OCI-LY1 (cell line): ENCODE data around the gene FUT8.

Experiments used
- H2AFZ ChIP-seq: fragments of 200-600 bp; sonication (generic), shearing (Covaris generic); 2 replicates; pipeline ENCODE4 v1.6.0; 2014; ENCODE audit warnings: antibody characterized with exemption, mild to moderate bottlenecking, low read length
- H3F3A ChIP-seq: fragments of 200-600 bp; sonication (generic), shearing (Covaris generic); 2 replicates; pipeline ENCODE4 v1.6.0; 2014; ENCODE audit warnings: mild to moderate bottlenecking, antibody characterized with exemption, low read length, moderate library complexity; ENCODE audit not compliant: insufficient read depth
- H3K27ac ChIP-seq: fragments of 200-600 bp; sonication (generic); 2 replicates; pipeline ENCODE4 v1.5.1; 2014; ENCODE audit warnings: low read length, mixed run types, mild to moderate bottlenecking, low read depth; ENCODE audit not compliant: poor library complexity, severe bottlenecking
- H3K27me3 ChIP-seq: fragments of 200-600 bp; sonication (generic); 2 replicates; pipeline ENCODE4 v1.6.0; 2014; ENCODE audit warnings: antibody characterized with exemption, mild to moderate bottlenecking, low read length, moderate library complexity; ENCODE audit not compliant: insufficient read depth
- H3K36me3 ChIP-seq: fragments of 200-600 bp; sonication (generic); 2 replicates; pipeline ENCODE4 v1.6.1; 2014; ENCODE audit warnings: mild to moderate bottlenecking, antibody characterized with exemption, low read length, moderate library complexity, mixed read lengths; ENCODE audit not compliant: insufficient read depth
- H3K4me1 ChIP-seq: fragments of 200-600 bp; sonication (generic); 2 replicates; pipeline ENCODE4 v1.5.1; 2014; ENCODE audit warnings: mild to moderate bottlenecking, low read length, moderate library complexity; ENCODE audit not compliant: insufficient read depth, severe bottlenecking
- H3K4me2 ChIP-seq: fragments of 200-600 bp; sonication (generic), shearing (Covaris generic); 2 replicates; pipeline ENCODE4 v1.6.1; 2014; ENCODE audit warnings: low read length
- H3K4me3 ChIP-seq: fragments of 200-600 bp; sonication (generic); 2 replicates; pipeline ENCODE4 v1.5.1; 2014; ENCODE audit warnings: low read length, low read depth, mild to moderate bottlenecking, mixed read lengths; ENCODE audit not compliant: poor library complexity, severe bottlenecking
- H3K79me2 ChIP-seq: fragments of 200-600 bp; shearing (Covaris generic); 2 replicates; pipeline ENCODE4 v1.6.1; 2016; ENCODE audit warnings: mixed run types, low read length, mixed read lengths; ENCODE audit not compliant: insufficient read depth
- H3K9ac ChIP-seq: fragments of 200-600 bp; sonication (generic), shearing (Covaris generic); 2 replicates; pipeline ENCODE4 v1.6.1; 2014; ENCODE audit warnings: mild to moderate bottlenecking, low read length, mixed read lengths
- H3K9me2 ChIP-seq: fragments of 200-600 bp; sonication (generic), shearing (Covaris generic); 2 replicates; pipeline ENCODE4 v1.6.1; 2014; ENCODE audit warnings: low read depth, mild to moderate bottlenecking, low read length, mixed read lengths
- H3K9me3 ChIP-seq: fragments of 200-600 bp; shearing (Covaris generic); 2 replicates; pipeline ENCODE4 v1.6.1; 2014; ENCODE audit warnings: low read length, mixed read lengths
- H4K20me1 ChIP-seq: fragments of 200-600 bp; sonication (generic), shearing (Covaris generic); 2 replicates; pipeline ENCODE4 v1.6.0; 2016; ENCODE audit warnings: mild to moderate bottlenecking, low read length; ENCODE audit not compliant: insufficient read depth
- EZH2 ChIP-seq: fragments of 200-600 bp; sonication (generic), shearing (Covaris generic); IDR thresholded peaks from 2 replicates; pipeline ENCODE4 v1.8.0; 2017; ENCODE audit warnings: borderline replicate concordance, mixed run types, mild to moderate bottlenecking, antibody characterized with exemption, low read length, moderate library complexity, mixed read lengths
- TF ChIP-seq, protein P1 (sequence below): fragments of 200-600 bp; sonication (generic), shearing (Covaris generic); IDR thresholded peaks from 2 replicates; pipeline ENCODE4 v1.5.1; 2017; ENCODE audit warnings: mild to moderate bottlenecking, antibody characterized with exemption, low read length, moderate library complexity, mixed read lengths

The FUT8 gene

DNA sequence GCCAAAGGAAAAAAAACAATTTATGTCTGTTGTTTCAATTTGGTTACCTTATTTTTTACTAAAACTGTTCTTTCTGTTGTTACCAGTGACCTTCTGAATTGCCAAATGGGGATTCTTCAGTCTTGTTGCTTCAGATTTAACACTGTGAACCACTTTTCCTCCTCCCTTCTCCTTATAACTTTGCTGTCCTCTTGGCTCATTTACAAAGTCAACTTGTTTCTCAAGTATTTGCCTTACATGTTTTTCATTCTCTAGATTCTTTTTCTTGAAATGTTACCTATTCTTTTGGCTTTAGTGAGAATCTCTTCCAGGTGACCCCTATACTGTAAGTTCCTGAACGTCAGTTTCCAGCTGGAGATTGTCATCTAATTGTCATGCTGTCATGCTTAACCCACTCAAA lies 19.4 kb downstream of the FUT8 start:
- no peak overlapping the region for H3K4me2 ChIP-seq
- H3K4me1 ChIP-seq: peaks cover 25% of the 10 kb centered on the region
- H3K9me2 ChIP-seq: no peaks in the 10 kb centered on the region
- H3K4me3 ChIP-seq: no peak overlapping the region
- H3K27ac ChIP-seq: no peak overlapping the region
- peaks cover 32% of the 10 kb centered on the region for H3K36me3 ChIP-seq
- H3K79me2 ChIP-seq: peaks cover 83% of the 10 kb centered on the region
- H3K27me3 ChIP-seq: no peaks in the 10 kb centered on the region
- peaks cover 9% of the 10 kb centered on the region; the same call in 1 of the 2 replicates for H3K9me3 ChIP-seq
- no peak overlapping the region for H2AFZ ChIP-seq
- TF ChIP-seq EZH2: no peak
- TF ChIP-seq, protein P1, sequence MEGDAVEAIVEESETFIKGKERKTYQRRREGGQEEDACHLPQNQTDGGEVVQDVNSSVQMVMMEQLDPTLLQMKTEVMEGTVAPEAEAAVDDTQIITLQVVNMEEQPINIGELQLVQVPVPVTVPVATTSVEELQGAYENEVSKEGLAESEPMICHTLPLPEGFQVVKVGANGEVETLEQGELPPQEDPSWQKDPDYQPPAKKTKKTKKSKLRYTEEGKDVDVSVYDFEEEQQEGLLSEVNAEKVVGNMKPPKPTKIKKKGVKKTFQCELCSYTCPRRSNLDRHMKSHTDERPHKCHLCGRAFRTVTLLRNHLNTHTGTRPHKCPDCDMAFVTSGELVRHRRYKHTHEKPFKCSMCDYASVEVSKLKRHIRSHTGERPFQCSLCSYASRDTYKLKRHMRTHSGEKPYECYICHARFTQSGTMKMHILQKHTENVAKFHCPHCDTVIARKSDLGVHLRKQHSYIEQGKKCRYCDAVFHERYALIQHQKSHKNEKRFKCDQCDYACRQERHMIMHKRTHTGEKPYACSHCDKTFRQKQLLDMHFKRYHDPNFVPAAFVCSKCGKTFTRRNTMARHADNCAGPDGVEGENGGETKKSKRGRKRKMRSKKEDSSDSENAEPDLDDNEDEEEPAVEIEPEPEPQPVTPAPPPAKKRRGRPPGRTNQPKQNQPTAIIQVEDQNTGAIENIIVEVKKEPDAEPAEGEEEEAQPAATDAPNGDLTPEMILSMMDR: no peak
- H3F3A ChIP-seq: no peaks in the 10 kb centered on the region
- no peaks in the 10 kb centered on the region for H4K20me1 ChIP-seq
- H3K9ac ChIP-seq: no peak overlapping the region

DNA sequence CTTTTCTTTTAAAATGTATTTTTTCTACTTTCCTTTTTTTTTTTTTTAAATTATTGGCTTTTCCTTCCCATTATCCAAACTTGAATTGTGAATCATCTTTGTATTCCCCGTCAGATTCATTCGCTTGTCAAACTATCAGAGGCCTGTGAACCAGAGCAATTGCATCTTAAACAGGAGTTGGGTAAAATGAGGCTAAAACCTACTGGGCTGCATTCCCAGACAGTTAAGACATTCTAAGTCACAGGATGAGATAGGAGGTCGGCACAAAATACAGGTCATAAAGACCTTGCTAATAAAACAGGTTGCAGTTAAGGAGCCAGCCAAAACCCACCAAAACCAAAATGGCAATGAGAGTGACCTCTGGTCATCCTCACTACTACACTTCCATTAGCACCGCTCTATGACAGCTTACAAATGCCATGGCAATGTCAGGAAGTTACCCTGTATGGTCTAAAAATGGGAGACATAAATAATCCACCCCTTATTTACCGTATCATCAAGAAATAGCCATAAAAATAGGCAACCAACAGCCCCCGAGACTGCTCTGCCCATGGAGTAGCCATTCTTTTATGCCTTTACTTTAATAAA lies 19.9 kb downstream of the FUT8 start:
- H3K9me3 ChIP-seq: peaks cover 9% of the 10 kb centered on the region; the same call in 1 of the 2 replicates
- H3K4me2 ChIP-seq: no peak overlapping the region
- H3K27ac ChIP-seq: no peak overlapping the region
- H3K9ac ChIP-seq: no peak overlapping the region
- H3K36me3 ChIP-seq: peaks cover 34% of the 10 kb centered on the region
- H3K9me2 ChIP-seq: no peaks in the 10 kb centered on the region
- H2AFZ ChIP-seq: no peak overlapping the region
- H3K27me3 ChIP-seq: no peaks in the 10 kb centered on the region
- no peaks in the 10 kb centered on the region for H3F3A ChIP-seq
- no peaks in the 10 kb centered on the region for H4K20me1 ChIP-seq
- no peak overlapping the region for H3K4me3 ChIP-seq
- H3K4me1 ChIP-seq: peaks cover 26% of the 10 kb centered on the region
- TF ChIP-seq EZH2: no peak
- TF ChIP-seq, protein P1: no peak
- H3K79me2 ChIP-seq: peaks cover 83% of the 10 kb centered on the region

DNA sequence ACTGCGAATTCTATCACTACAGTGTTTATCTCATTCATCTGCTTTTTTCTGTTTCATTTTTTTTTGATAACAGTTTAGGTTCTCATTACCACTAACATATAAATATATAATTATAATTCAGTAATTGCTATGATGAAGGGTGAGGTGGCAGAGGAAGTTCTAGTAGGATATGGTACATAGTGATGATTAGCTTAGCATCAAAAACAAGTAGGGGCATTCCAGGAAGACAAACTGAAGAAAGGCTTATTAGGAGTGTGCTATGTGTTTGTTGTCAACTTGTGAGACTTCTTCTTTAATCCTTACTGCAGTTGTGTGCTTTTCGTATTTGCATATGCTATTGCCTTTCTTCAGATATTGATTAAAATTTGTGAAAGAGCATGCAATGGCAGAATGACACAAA lies 20.6 kb downstream of the FUT8 start:
- Histone ChIP-seq H3K9me3 (peaks cover 9% of the 10 kb centered on the region; the same call in 1 of the 2 replicates), H3K79me2 (peaks cover 83% of the 10 kb centered on the region), H3K36me3 (peaks cover 34% of the 10 kb centered on the region), H3K4me3 (no peak overlapping the region), H3K27me3 (no peaks in the 10 kb centered on the region), H3K27ac (no peak overlapping the region), H2AFZ (no peak overlapping the region), H4K20me1 (no peaks in the 10 kb centered on the region), H3K4me2 (no peak overlapping the region), H3F3A (no peaks in the 10 kb centered on the region), H3K9ac (no peak overlapping the region), H3K9me2 (no peaks in the 10 kb centered on the region), H3K4me1 (peaks cover 33% of the 10 kb centered on the region)
- TF ChIP-seq EZH2: no peak
- TF ChIP-seq, protein P1: no peak
